ENCODE measurements around the gene C1orf50. TPM values are rescaled to one million over a fixed set of nuclear protein-coding genes. Genes with fewer than 3 reads are reported as not detected.

The C1orf50 gene
- total RNA-seq, 4 donors from 2014 or later, result 2.8 to 14.7 (median 5.4) TPM

- Histone ChIP-seq H3K27me3 (no peaks in the 10 kb centered on the region), H3K4me3 (no peak overlapping the region), H3K36me3 (peaks cover 0 to 29% of the 10 kb centered on the region in 2 donors), H3K27ac (no peak overlapping the region), H3K9me3 (no peaks in the 10 kb centered on the region), H3K4me1 (peaks cover 13 to 20% of the 10 kb centered on the region in 2 donors)
- intact Hi-C loops (cut with DNase I; ENCODE audit: low total_unique reads) (loop anchor here (10.0 kb wide), 1 partner anchor 427 kb away; the partner anchor contains the start of gene FOXJ3), in situ Hi-C loops (cut with MboI; ENCODE audit: low sequenced_read_pairs in 4 of 4) (loop anchor here in 2 of 4 donors (10.0 to 25.0 kb wide), 3 partner anchors 77 to 425 kb away; partner anchors contain the start of genes FOXJ3 (in 1 of the 2) and YBX1 (in 1 of the 2))
- DNase-seq (no peak), ATAC-seq (no peak)
- TF ChIP-seq CTCF (IDR thresholded peaks at IDR 0.05 in 4 of 5, conservative IDR thresholded peaks at IDR 0.05 in 1 of 5) (no peak), POLR2A (IDR thresholded peaks at IDR 0.05) (no peak)
These were observed 4.8 kb upstream of the C1orf50 start for GRCh38 chr1:42762269-42762668.

DNA sequence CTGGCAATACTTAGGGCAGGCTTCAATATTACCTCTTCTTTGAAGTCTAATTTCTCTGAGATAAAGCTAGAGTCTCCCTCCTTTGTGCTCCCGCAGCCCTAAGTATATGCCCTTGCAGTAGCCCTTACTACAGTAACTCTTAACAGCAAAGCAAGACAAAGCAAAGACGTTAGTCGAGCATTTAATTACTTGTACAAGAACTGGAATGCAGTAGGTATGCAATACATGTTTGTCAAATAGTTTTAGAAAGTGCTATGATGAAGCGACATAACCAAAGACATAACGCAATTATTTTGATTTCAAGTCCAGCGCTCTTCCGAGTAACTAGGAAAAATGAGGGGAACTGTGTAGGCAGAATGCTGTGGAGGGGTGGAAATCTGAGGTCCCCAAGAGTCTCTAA, 1.8 kb upstream of the C1orf50 start:
- Histone ChIP-seq H3K4me3 (peak overlapping the region; percentile 75 to 99 (median 91)), H3K4me1 (peaks cover 32 to 34% of the 10 kb centered on the region in 2 donors), H3K9me3 (no peaks in the 10 kb centered on the region), H3K27ac (peak overlapping the region in 2 of 4 donors; percentile 88 to 92), H3K36me3 (peaks cover 0 to 5% of the 10 kb centered on the region in 2 donors), H3K27me3 (no peaks in the 10 kb centered on the region)
- TF ChIP-seq CTCF (IDR thresholded peaks at IDR 0.05 in 4 of 5, conservative IDR thresholded peaks at IDR 0.05 in 1 of 5) (no peak), POLR2A (IDR thresholded peaks at IDR 0.05) (no peak)
- intact Hi-C loops (cut with DNase I; ENCODE audit: low total_unique reads) (loop anchor here (5.0 to 10.0 kb wide), 4 partner anchors 83 to 430 kb away; partner anchors contain the start of genes CFAP57, EBNA1BP2, FOXJ3 and PPIH), in situ Hi-C loops (cut with MboI; ENCODE audit: low sequenced_read_pairs in 4 of 4) (loop anchor here in 2 of 4 donors (10.0 to 25.0 kb wide), 3 partner anchors 80 to 428 kb away; partner anchors contain the start of genes FOXJ3 (in 1 of the 2) and YBX1 (in 1 of the 2))
- DNase-seq, result no peak
- ATAC-seq, result no peak

DNA sequence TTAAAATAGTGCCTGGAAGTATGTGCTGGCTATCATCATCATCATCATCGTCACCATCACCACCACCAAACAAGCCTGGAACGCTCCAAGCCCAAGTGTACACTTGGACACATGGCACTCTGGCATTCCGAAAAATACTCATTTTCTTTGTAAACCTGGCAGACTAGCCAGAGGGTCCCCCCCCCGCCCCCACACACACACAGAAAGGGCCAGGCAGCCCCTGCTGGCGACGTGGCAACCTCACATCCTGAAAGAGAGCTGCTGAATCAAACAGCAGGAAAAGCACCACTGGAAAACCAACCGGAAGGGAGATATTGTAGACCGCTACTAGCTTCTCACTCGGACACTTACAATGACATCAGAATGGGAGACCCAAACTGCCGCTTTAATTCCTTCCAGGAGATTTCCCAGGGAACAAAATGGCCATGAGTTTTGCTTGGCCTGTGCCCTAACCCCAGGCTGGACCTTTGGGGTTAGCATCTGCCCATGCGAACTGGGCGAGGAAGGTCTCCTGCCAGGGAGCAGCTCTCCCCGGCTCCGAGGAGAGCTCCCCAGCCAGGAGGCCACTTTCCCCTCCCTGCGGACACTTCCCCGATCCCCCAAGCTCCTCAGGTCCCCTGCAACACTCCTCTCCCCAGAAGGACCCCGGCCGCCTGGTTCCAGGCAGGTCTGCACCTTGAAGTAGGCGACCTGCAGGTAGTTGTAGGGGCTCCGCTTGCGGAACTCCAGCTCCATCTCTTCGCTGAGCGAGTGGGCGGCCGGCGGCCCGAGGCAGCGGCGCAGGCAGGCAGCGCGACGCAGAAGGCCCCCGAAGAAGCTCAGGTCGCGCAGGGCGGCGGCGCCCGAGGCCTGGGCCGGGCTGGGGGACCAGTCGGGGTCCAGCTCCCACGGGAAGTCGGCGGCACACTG, 963 bp upstream of the C1orf50 start:
- DNase-seq (no peak), ATAC-seq (peak; percentile 21 to 29)
- no peak for TF ChIP-seq POLR2A (IDR thresholded peaks at IDR 0.05)
- TF ChIP-seq CTCF (IDR thresholded peaks at IDR 0.05 in 4 of 5, conservative IDR thresholded peaks at IDR 0.05 in 1 of 5), result peak; percentile 10 to 43 (median 41)
- intact Hi-C loops (cut with DNase I; ENCODE audit: low total_unique reads) (loop anchor here (2.0 to 10.0 kb wide), 5 partner anchors 84 to 431 kb away; partner anchors contain the start of genes CCDC30, CFAP57, EBNA1BP2 and FOXJ3), in situ Hi-C loops (cut with MboI; ENCODE audit: low sequenced_read_pairs in 4 of 4) (loop anchor here in 2 of 4 donors (10.0 to 25.0 kb wide), 3 partner anchors 81 to 429 kb away; partner anchors contain the start of genes FOXJ3 (in 1 of the 2) and YBX1 (in 1 of the 2))
- Histone ChIP-seq H3K4me3 (peak overlapping the region; percentile 75 to 99 (median 91)), H3K4me1 (peaks cover 32 to 34% of the 10 kb centered on the region in 2 donors), H3K36me3 (no peaks in the 10 kb centered on the region), H3K27ac (peak overlapping the region; percentile 88 to 96 (median 94)), H3K27me3 (no peaks in the 10 kb centered on the region), H3K9me3 (no peaks in the 10 kb centered on the region)

- in situ Hi-C loops (cut with MboI; ENCODE audit: low sequenced_read_pairs in 4 of 4), result loop anchor here in 2 of 4 donors (10.0 to 25.0 kb wide), 3 partner anchors 83 to 430 kb away; partner anchors contain the start of genes FOXJ3 (in 1 of the 2) and YBX1 (in 1 of the 2)
These were observed 506 bp downstream of the C1orf50 start for GRCh38 chr1:42767510-42768000.

More at GRCh38 chr1:42767510-42768000, 506 bp downstream of the C1orf50 start:
- H3K36me3 ChIP-seq, result no peaks in the 10 kb centered on the region
- no peaks in the 10 kb centered on the region for H3K9me3 ChIP-seq
- ATAC-seq (peak; percentile 46 to 52), DNase-seq (no peak)
- peak overlapping the region; percentile 75 to 99 (median 94) for H3K4me3 ChIP-seq
- no peaks in the 10 kb centered on the region for H3K27me3 ChIP-seq
- no peak for TF ChIP-seq POLR2A (IDR thresholded peaks at IDR 0.05)
- no peak for TF ChIP-seq CTCF (IDR thresholded peaks at IDR 0.05 in 4 of 5, conservative IDR thresholded peaks at IDR 0.05 in 1 of 5)
- peak overlapping the region; percentile 92 to 96 (median 95) for H3K27ac ChIP-seq
- intact Hi-C loops (cut with DNase I; ENCODE audit: low total_unique reads), result loop anchor here (1.0 to 10.0 kb wide), 7 partner anchors 50 to 433 kb away; partner anchors contain the start of genes CCDC30, CFAP57, EBNA1BP2 and ERMAP
- H3K4me1 ChIP-seq, result peaks cover 34 to 39% of the 10 kb centered on the region in 2 donors
